ENCODE results near the gene FHAD1. TPM values are rescaled to one million over a fixed set of nuclear protein-coding genes. Genes with fewer than 3 reads are reported as not detected.

FHAD1 gene
- total and polyA plus RNA-seq, 2 of the 13 experiments (the other 11 are each of a cell fraction or from before 2014, with no cell fraction given), result not detected

DNA sequence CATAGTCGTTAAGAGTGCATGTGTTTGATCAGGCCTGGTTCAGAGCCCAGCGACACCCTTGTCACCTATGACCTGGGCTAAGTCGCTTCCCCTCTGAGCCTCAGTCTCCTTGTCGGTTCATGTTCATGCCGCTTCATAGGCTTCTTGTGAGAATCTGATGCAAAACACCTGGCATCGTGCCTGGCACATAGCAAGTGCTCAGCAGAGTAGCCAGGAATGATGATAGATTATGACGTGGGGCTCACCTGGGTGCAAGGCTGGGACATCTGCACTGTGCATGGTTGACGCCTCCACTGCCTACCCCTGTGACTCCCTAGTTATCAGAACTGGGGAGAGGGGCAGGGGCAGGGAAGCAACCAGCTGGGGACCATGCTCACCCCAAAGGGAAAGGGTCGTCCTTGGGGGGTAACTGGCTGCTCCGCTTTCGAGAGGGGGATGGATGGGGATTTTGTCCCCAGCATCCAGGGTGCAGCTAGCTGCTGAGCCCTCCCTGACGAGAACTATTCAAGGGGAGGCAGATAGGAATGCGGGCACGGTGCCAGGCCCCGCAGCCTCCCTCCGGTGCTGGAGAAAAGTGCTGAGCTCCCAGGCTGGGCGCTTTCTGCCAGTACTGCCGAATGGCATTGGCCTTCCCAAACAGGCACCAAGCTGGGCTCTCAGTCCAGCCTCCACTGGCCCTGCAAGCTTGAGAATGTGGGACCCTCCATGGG lies 171.9 kb downstream of the FHAD1 start:
- H3K9me3 ChIP-seq (ENCODE audit: low read length), result no peaks in the 10 kb centered on the region
- H3K4me2 ChIP-seq (ENCODE audit: low read depth, low read length), result no peak overlapping the region
- DNase-seq (ENCODE audit: low spot score), result no peak
- TF ChIP-seq, protein P1, sequence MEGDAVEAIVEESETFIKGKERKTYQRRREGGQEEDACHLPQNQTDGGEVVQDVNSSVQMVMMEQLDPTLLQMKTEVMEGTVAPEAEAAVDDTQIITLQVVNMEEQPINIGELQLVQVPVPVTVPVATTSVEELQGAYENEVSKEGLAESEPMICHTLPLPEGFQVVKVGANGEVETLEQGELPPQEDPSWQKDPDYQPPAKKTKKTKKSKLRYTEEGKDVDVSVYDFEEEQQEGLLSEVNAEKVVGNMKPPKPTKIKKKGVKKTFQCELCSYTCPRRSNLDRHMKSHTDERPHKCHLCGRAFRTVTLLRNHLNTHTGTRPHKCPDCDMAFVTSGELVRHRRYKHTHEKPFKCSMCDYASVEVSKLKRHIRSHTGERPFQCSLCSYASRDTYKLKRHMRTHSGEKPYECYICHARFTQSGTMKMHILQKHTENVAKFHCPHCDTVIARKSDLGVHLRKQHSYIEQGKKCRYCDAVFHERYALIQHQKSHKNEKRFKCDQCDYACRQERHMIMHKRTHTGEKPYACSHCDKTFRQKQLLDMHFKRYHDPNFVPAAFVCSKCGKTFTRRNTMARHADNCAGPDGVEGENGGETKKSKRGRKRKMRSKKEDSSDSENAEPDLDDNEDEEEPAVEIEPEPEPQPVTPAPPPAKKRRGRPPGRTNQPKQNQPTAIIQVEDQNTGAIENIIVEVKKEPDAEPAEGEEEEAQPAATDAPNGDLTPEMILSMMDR (CRISPR knock-in tag; IDR thresholded peaks at IDR 0.05), result no peak
- H3K4me1 ChIP-seq (ENCODE audit: insufficient read depth, low read length), result peaks cover 26% of the 10 kb centered on the region
- H3K27ac ChIP-seq (ENCODE audit: extremely low read length, insufficient read depth, low read length), result no peak overlapping the region
- FAIRE-seq, result no peak
- H3K79me2 ChIP-seq (ENCODE audit: insufficient read depth, low read length), result no peaks in the 10 kb centered on the region
- intact Hi-C loops (cut with micrococcal nuclease; ENCODE audit: unreplicated experiment) (no loop called here), in situ Hi-C loops (cut with HindIII; ENCODE audit: extremely low pct_ligation_motif_present, low pct_unique_long_range_greater_than_20kb) (no loop called here)
- no peak overlapping the region for H3K9ac ChIP-seq (ENCODE audit: insufficient read depth, low read depth, low read length)
- H2AFZ ChIP-seq (ENCODE audit: low read length), result no peak overlapping the region
- ChIA-PET POLR2A (no interaction called here), CTCF (ENCODE audit: low intra/inter-chr PET ratio, low total read pairs) (no interaction called here)
- no peak for ATAC-seq
- H3K36me3 ChIP-seq (replicated peaks in 1 of 2; ENCODE audit: control insufficient read depth in 1 of 2, insufficient read depth in 2 of 2, low read length in 2 of 2), result peaks cover 0 to 1% of the 10 kb centered on the region in 2 experiments; a peak in 1 of 5 replicates
- H3K4me3 ChIP-seq (replicated peaks in 1 of 3; ENCODE audit: insufficient read depth in 1 of 3, low read depth in 2 of 3, low read length in 3 of 3), result no peak overlapping the region
- no TSS peak for BruUV-seq (replicated peaks)
- WGBS (ENCODE audit: low lambda C conversion rate), result 94% methylated on average over 11 of the region's 18 CpGs
- H4K20me1 ChIP-seq (ENCODE audit: insufficient read depth, low read length), result no peaks in the 10 kb centered on the region
- H3K27me3 ChIP-seq (ENCODE audit: control insufficient read depth in 1 of 2, insufficient read depth in 2 of 2, low read length in 2 of 2), result no peaks in the 10 kb centered on the region

GRCh38 chr1:15420853-15421465 lies 173.9 kb downstream of the FHAD1 start:
- Histone ChIP-seq H3K4me2 (ENCODE audit: low read depth, low read length) (peak overlapping the region; percentile 34), H3K27me3 (ENCODE audit: control insufficient read depth in 1 of 2, insufficient read depth in 2 of 2, low read length in 2 of 2) (no peaks in the 10 kb centered on the region), H3K4me3 (replicated peaks in 1 of 3; ENCODE audit: insufficient read depth in 1 of 3, low read depth in 2 of 3, low read length in 3 of 3) (no peak overlapping the region; a peak in 1 of 6 replicates), H3K9me3 (ENCODE audit: low read length) (no peaks in the 10 kb centered on the region), H3K79me2 (ENCODE audit: insufficient read depth, low read length) (no peaks in the 10 kb centered on the region), H2AFZ (ENCODE audit: low read length) (no peak overlapping the region), H3K36me3 (replicated peaks in 1 of 2; ENCODE audit: control insufficient read depth in 1 of 2, insufficient read depth in 2 of 2, low read length in 2 of 2) (no peaks in the 10 kb centered on the region), H3K9ac (ENCODE audit: insufficient read depth, low read depth, low read length) (no peak overlapping the region), H3K4me1 (ENCODE audit: insufficient read depth, low read length) (peaks cover 21% of the 10 kb centered on the region), H3K27ac (ENCODE audit: extremely low read length, insufficient read depth, low read length) (peak overlapping the region; percentile 21), H4K20me1 (ENCODE audit: insufficient read depth, low read length) (no peaks in the 10 kb centered on the region)
- ATAC-seq, result peak; percentile 87
- ChIA-PET CTCF (ENCODE audit: low intra/inter-chr PET ratio, low total read pairs) (interaction anchor here (1.2 to 1.5 kb wide), 2 partner anchors 10 to 92 kb away, joined by 3 to 4 read pairs; no protein-coding TSS in a partner anchor), POLR2A (interaction anchor here (1.0 to 1.2 kb wide), 2 partner anchors 8 to 50 kb away, joined by 3 read pairs; no protein-coding TSS in a partner anchor)
- peak; percentile 83 for FAIRE-seq
- 71% methylated on average over 4 of the region's 8 CpGs for WGBS (ENCODE audit: low lambda C conversion rate)
- in situ Hi-C loops (cut with HindIII; ENCODE audit: extremely low pct_ligation_motif_present, low pct_unique_long_range_greater_than_20kb) (no loop called here), intact Hi-C loops (cut with micrococcal nuclease; ENCODE audit: unreplicated experiment) (no loop called here)
- no TSS peak for BruUV-seq (replicated peaks)
- peak; percentile 77 for DNase-seq (ENCODE audit: low spot score)
- TF ChIP-seq, protein P2, sequence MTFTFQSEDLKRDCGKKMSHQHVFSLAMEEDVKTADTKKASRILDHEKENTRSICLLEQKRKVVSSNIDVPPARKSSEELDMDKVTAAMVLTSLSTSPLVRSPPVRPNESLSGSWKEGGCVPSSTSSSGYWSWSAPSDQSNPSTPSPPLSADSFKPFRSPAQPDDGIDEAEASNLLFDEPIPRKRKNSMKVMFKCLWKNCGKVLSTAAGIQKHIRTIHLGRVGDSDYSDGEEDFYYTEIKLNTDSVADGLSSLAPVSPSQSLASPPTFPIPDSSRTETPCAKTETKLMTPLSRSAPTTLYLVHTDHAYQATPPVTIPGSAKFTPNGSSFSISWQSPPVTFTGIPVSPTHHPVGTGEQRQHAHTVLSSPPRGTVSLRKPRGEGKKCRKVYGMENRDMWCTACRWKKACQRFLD (CRISPR knock-in tag; IDR thresholded peaks at IDR 0.05; ENCODE audit: borderline replicate concordance), result no peak
- TF ChIP-seq SAP130 (CRISPR knock-in tag; IDR thresholded peaks at IDR 0.05; ENCODE audit: low read depth) (peak; percentile 54), ZNF101 (CRISPR knock-in tag; IDR thresholded peaks at IDR 0.05; ENCODE audit: borderline replicate concordance, low read depth) (no peak), SOX13 (IDR thresholded peaks at IDR 0.05) (no peak), SOX13 (CRISPR knock-in tag; conservative IDR thresholded peaks at IDR 0.05 in 1 of 2, IDR thresholded peaks at IDR 0.05 in 1 of 2) (peak in 1 of 2 experiments; percentile 27; a peak in 1 of 4 replicates), ZNF772 (CRISPR knock-in tag; IDR thresholded peaks at IDR 0.05) (no peak), CREBL2 (CRISPR knock-in tag; IDR thresholded peaks at IDR 0.05; ENCODE audit: borderline replicate concordance) (no peak), KLF9 (CRISPR knock-in tag; IDR thresholded peaks at IDR 0.05; ENCODE audit: low read depth) (no peak), KLF6 (CRISPR knock-in tag; IDR thresholded peaks at IDR 0.05) (no peak), SAFB2 (CRISPR knock-in tag; IDR thresholded peaks at IDR 0.05; ENCODE audit: borderline replicate concordance, low read depth) (no peak), PHF5A (CRISPR knock-in tag; IDR thresholded peaks at IDR 0.05; ENCODE audit: low read depth, unreplicated experiment) (no peak), TBX2 (CRISPR knock-in tag; IDR thresholded peaks at IDR 0.05; ENCODE audit: borderline replicate concordance) (peak; percentile 36; the same call in 1 of the 2 replicates)

Measured in HepG2 (cell line).